ENCODE measurements around the gene WHRN.
A peak's percentile ranks its signal among the peaks of the same experiment; 100 is the strongest.

The WHRN gene

DNA sequence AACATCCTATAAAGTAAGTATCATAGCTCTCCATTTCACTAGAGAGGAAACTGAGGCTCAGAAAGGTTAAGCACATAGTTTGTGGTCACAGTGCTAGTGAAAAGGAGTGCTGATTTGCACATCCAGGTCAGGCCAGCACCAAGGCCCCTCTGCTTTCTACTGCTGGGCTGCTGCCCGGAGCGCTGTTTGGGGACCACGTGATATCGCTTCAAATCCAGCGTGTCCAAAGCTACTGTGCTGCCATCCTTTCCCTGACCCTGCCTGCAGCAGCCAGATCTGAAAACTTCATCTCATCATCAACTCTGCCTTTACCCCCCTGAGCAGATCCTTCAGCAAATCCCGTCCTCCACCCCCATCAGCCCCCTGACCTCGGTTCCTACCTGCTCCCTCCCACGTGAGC lies 76.8 kb downstream of the WHRN start:
- intact Hi-C loops (cut with DNase I): no loop called here

DNA sequence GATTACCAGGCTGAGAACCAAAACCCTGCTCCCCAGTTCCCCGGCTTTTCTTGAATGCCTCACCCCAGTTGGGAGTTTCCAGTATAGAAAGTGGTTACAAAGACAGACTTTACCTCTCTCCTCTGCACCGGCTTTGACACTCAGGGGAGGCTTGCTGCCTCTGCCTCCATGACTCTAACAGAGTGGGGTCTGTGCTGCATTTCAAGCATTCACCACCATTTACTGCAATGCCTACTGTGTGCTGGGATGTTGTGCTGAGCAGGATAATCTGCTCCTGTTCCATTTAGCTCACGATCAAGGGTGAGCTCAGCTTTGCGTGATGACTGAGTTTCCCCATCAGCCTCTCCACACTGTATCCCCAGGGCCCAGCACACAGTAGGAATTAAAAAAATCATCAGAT lies 77.6 kb downstream of the WHRN start:
- DNase-seq: peak in 1 of 10 donors; percentile 40
- intact Hi-C loops (cut with DNase I): no loop called here

More for the DNA sequence above, 76.8 kb downstream of the WHRN start:
- peak in 2 of 10 donors; percentile 39 to 88 for DNase-seq

DNA sequence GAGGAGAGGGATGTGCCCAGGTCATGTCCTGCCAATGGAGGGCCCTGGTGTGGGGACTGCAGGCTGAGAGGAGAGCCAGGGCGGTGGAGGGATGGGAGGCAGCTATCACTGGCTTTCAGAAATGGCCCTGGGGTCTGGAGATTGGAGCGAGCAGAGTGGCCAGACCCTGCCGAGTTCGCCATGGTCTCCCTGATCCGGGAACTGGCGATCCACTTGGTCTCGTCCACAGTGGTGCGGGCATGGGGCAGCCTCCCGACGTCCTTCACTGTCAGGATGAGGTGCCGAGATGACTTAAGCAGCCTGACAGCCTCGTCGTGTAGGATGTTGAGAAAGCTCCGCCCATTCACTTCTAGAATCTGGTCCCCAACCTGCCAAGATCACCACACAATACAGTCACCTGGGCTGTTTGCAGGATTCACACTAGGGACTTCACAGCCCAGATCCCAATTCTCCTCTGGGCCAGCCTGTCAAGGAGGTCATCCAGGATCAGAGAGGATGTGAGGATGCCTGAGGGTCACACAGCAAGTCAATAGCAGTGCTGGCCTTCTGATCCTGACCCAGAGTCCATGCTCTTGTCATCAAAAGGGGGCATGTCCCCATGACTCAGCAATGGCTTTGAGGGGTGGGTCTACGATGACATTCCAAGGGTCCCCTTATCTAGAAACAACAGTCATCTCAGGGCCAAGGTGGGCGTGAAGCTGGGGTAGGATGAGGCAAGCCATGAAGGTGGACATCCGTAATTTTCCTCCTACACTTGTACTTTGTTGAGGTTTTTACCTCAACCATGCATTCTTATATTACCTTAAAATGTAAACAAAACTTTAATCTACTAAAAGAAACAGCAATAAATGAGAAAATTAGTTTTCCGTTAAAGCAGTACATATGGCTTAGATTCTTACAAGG lies 79.0 kb downstream of the WHRN start:
- intact Hi-C loops (cut with DNase I): no loop called here
- peak in 1 of 10 donors; percentile 75 for DNase-seq

DNA sequence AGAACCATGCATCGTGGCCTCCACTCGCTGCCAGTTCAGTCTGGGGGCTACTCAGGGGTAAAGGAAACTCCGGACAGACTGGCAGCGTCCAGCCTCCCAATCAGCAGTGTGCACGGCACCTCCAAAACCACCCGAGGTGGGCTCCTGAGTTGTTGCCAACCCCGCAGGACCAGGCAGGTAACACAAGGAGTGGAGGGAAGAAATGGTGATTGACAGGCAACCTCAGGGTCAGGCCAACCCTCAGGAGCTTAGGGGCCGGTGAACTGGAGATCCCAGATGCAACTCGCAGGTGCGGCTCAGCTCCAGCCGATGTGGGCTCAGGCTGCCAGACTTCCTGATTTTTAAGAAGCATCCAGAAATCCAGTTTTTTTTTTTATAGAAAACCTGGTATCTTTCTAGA lies 80.1 kb downstream of the WHRN start:
- DNase-seq: peak in 1 of 10 donors; percentile 45
- intact Hi-C loops (cut with DNase I): no loop called here

DNA sequence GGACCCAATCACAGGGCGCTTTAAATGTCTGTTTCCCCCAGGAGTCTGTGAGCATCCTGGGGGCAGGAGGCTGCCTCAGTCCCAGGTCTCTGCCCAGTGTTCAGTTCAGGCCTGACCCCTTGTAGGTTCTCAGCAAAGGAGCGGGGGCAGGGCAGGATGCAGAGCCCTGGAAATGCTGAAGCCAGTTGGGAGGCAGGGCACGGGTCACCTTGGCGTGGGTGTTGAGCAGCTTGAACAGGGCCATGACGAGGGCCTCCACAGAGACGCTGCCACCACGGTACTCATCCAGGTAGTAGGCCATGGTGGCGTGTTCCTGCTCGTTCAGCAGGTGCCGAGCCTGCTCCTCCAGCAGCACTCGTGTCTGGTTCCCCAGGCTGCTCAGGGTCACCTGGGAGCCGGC lies 81.1 kb downstream of the WHRN start:
- intact Hi-C loops (cut with DNase I): no loop called here
- DNase-seq: peak in 2 of 10 donors; percentile 60 to 70

DNA sequence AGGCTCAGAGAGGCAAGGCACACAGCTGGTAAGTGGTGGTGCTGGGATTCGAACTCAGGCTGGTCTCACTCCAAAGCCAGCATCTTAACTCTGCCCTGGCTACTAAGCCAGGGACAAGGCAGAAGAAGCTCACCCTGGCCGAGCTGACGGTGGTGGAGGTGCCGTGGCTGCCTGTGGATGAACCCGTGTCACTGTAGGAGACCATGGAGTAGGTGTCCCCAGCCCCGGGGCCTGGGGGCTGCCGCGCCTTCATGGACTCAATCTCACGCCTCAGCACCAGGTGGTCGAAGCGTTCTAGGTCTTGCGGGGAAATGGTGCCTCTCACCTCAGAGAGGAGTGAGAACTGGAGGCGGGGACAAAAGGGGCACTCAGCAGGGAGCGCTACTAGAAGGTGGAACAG lies 82.1 kb downstream of the WHRN start:
- DNase-seq: peak in 1 of 10 donors; percentile 74
- intact Hi-C loops (cut with DNase I): no loop called here

DNA sequence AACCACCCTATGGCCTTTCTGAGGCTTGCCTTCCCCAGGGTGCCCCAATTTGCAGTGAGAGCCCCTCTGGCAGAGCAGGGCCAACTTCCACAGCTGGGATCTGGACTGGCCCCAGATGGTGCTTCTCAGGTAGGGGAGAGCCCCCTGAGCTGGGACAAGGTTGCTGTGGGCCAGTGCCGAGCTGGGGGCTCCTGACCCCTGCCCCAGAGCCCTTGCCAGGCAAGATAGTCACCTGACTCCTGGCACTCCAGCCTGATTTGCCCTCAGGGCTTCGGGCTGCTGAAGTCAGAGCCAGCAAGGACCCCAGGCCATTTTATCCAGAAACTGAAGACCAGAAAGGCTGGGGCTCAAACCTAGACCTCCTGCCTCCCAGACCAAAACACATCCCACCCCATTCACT lies 84.1 kb downstream of the WHRN start:
- peak in 2 of 10 donors; percentile 30 to 71 for DNase-seq
- intact Hi-C loops (cut with DNase I): no loop called here

DNA sequence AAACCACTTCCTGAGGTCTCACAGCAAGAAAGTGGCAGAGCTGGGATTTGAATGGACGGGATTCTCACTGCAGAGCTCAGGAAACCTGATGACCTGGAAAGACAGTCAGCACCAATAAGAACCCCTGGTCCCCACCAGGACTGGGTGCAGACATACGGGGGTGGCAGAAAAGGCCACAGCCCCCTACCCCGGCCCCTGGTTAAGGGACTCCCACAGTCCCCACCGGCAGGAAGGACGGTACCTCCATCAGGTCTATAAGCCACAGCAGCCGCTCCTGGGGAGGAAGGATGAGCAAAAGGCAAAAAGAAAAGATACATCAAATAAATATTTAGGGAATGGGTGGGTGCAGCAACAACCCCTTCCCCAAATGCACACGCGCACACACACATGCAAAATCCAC lies 85.5 kb downstream of the WHRN start:
- DNase-seq: peak in 1 of 10 donors; percentile 28
- intact Hi-C loops (cut with DNase I): no loop called here

DNA sequence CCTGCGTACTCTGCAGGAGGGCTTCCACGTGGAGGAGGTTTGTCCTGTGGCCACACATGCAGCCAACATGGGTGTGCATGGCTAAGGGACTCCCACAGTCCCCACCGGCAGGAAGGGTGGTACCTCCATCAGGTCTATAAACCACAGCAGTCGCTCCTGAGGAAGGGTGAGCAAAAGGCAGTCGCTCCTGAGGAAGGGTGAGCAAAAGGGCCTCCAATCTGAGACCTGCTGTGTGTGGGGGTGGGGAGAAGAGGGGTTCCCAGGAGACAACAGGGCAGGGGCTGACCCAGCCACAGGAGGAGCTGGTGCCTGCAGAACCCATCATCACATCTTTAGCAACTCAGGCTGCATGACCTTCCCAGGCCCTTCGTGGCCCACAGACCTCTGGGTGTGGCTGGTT lies 87.2 kb downstream of the WHRN start:
- intact Hi-C loops (cut with DNase I): no loop called here

DNA sequence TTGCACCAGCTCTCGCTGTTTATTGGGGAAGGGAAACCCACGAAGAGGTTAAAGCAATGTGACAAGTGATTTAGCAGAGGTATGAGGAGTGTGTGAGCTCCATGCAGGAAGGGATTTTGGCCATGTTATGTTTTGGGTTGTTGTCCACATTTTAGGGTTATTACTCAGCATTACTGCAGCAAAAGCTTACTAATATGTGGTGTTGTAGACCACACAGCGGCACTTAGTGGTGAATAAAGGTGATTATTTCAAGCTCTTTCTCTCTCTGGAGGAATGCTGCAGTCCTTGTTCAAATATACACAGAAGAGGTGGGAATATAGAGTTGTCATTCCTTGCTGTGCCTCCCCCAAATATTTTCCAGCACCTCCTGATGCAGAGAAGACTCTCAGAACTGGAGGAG lies 87.8 kb downstream of the WHRN start:
- no peak for DNase-seq
- intact Hi-C loops (cut with DNase I): no loop called here

More for the DNA sequence above, 87.2 kb downstream of the WHRN start:
- DNase-seq: peak in 1 of 10 donors; percentile 65

DNA sequence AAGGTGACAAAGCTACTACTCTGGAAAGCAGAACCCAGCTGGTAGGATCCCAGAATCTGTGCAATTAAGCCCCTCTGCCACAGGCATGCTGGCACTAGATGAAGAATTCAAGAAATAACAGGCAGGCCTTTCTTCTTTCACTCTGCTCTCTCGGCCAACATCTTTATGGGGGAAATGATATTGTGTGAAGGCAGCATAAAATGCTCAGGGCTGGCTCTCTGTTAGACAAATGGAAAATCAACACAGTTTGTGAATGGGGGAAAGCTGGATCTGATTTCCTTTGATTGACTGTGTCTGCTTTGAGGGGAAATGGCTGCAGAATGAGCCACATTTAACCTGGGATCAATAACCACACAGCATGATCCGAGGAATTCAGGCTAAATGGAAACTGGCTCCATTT lies 88.4 kb downstream of the WHRN start:
- DNase-seq: peak in 1 of 10 donors; percentile 42
- intact Hi-C loops (cut with DNase I): no loop called here

DNA sequence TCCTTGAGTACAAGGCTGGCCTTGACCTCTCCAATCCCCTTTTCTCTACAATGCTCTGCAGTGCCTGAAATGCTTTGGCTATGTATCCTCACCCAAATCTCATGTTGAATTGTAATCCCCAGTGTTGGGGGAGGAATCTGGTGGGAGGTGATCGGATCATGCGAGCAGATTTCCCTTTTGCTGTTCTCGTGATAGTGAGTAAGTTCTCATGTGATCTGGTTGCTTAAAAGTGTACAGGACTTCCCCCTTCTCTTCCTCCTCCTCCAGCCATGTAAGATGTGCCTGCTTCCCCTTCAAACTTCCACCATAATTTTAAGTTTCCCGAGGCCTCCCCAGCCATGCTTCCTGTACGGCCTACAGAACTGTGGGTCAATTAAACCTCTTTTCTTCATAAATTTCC lies 89.0 kb downstream of the WHRN start:
- no peak for DNase-seq
- intact Hi-C loops (cut with DNase I): no loop called here

DNA sequence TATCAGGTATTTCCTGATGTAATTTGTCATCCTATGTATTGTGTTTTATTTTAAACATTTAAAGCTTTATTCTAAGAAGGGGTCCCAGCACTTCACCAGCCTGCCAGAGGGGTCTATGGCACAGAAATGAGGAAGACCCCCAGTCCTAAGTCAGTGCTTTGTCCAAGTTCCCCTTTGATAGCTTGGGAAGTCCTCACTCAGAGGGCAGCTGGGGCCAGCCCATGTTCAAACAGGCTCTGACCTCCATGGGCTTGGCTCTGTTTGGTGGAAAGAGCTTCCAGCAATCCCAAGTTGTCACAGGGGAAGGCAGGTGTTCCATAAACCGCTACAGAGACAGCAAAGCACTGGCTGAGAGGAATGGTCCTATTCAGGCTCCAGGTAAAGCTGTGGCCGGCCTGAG lies 90.9 kb downstream of the WHRN start:
- peak in 1 of 10 donors; percentile 61 for DNase-seq
- intact Hi-C loops (cut with DNase I): no loop called here

DNA sequence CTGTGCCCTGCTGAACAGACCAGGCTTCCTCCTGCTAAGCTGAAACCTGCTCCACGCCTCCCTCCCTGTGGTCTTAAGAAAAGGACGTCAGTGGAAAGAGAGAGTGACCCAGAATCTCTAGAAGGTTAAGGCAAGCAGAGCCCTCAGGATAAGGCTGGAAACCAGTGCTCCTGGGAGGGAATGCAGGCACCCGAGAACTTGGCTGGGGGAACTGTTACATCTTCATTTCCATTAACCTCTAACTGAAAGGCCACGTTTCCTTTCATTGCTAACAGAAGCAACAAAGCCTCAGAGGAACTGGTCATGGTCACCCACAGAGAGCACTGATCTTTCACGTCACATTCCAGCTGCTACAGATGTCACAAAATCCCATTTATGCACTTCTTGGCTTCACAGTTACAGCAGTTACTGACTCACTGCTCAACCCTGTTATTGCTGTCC lies 91.4 kb downstream of the WHRN start:
- intact Hi-C loops (cut with DNase I): no loop called here
- peak in 1 of 10 donors; percentile 49 for DNase-seq

DNA sequence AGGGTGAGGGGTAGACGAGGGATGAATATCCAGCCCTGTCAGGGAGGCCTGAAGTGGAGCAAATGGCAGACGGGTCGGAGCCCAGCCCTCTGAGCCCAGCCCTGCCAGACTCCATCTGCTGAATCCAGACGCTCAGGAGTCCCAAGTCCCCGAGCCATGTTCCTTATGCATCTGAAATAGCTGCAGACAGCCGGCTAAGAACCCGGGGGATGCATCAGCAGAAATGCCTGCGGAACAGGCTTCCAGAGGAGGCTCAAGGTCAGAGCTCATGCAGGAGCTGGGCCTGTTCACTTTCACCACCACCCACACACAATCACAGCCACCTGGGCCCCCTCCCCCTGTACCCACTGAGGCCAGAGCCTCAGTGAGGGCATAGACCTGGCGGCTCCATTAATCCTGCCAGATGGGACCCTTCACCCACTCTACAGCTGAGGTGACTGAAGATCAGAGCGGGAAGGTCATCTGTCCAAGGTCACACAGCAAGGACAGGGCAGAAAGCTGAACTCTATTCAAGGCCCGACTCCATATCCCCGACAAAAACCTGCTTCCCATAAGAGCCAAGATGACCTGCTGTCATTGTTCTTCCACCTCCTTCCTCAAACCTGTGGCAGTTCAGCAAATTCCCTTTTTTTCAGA lies 93.1 kb downstream of the WHRN start:
- intact Hi-C loops (cut with DNase I): no loop called here
- DNase-seq: peak in 1 of 10 donors; percentile 52

DNA sequence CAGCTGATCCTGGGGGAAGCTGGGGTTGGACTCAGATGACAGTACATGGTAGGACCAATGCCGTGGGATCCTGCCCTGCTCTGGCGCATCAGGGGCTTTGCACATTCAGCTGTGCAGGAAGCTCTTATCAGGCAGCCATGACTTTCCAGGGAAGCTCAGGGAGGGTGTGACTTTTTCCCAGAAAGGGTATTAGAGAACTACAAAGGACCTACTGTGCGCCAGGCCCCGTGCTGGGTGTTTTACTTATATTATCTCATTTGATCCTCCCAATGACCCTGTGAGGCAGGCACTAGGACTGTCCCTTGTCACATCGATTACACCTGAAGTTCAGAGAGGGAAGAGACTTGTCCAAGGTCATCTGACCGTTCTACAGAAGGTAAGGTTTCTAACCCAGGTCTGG lies 93.8 kb downstream of the WHRN start:
- intact Hi-C loops (cut with DNase I): no loop called here
- DNase-seq: no peak

DNA sequence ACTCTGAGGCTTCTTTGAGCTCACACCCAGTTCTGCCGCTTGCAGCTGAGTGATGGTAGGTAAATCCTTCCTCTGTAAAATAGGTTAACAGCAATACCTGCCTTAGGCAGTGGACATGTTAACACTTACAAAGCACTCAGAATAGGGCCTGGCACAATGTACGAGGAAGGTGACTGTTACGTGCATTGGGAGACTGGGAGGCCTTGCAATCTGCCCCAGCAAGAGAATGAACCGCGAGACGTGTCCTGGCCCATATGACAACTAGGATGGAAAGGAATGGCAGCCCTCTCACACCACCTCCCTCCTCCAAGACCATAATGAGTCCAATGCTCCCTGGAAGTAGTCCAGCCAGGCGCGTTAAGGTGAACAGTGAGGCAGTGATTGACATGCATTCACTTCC lies 94.4 kb downstream of the WHRN start:
- no peak for DNase-seq
- intact Hi-C loops (cut with DNase I): no loop called here

DNA sequence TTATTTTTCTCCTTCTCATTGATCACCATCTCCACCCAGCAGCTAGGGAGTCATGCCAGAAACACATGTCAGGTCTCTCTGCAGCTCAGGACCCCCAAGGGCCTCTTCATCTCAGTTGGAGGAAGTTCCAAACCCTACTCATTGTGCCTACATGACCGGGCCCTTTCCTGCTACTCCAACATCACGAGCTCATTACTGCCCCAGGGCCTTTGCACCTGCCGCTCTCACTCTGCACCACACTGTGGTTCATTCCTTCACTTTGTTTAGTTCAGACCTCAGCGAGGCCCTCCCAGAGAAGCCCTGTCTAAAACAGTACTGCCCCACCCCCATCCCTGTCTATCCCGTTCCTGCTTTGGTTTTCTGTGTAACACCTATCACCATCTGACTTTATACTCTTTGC lies 95.4 kb downstream of the WHRN start:
- intact Hi-C loops (cut with DNase I): loop anchor here (10.0 kb wide), 1 partner anchor 495 kb away; no protein-coding TSS in a partner anchor
- DNase-seq: no peak

DNA sequence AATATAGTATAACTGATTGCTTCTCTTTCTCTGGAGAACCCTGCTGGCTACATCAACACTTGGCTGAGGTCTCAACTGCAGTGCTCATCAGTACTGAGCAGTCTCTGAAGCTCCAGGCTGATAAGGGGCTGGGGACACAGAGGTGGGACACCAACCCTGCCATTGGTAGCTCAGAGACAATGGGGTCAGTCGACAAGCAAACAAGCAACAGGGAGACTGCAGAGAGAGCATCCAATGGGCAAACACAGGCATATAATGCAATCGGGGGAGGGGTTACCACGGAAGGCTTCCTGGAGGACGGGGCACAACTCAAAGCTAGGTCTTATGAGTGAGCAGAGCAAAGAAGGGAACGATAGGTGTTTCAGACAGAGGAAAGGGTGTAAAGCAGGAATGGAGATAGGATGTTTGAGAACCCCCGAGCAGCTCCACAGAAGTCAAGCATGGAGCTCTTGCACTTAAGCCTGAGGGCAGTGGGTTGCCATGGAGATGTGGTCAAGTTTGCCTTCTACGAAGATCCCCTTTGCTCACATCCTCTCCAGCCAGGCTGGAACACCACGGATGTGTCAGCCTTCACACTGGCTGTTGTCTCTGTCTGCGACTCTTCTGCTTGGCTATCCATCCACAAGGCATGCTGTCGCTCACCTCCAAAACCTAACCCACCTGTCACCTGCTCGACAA lies 96.0 kb downstream of the WHRN start:
- intact Hi-C loops (cut with DNase I): loop anchor here (10.0 kb wide), 1 partner anchor 496 kb away; no protein-coding TSS in a partner anchor
- no peak for DNase-seq

DNA sequence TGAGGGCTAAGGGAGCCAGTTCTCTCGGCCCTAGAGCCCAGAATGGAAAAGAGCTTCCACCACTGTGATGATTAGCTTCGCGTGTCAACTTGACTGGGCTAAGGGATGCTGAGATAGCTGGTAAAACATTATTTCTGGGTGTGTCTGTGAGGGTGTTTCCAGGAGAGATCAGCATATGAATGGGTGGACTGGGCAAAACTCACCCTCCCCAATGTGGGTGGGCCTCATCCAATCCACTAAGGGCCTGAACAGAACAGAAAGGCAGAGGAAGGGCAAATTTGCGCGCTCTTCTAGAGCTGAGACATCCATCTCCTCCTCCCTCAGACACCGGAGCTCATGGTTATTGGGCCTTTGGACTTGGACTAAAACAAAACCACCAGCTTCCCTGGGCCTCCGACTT lies 96.6 kb downstream of the WHRN start:
- no peak for DNase-seq
- intact Hi-C loops (cut with DNase I): loop anchor here (10.0 kb wide), 1 partner anchor 496 kb away; no protein-coding TSS in a partner anchor

DNA sequence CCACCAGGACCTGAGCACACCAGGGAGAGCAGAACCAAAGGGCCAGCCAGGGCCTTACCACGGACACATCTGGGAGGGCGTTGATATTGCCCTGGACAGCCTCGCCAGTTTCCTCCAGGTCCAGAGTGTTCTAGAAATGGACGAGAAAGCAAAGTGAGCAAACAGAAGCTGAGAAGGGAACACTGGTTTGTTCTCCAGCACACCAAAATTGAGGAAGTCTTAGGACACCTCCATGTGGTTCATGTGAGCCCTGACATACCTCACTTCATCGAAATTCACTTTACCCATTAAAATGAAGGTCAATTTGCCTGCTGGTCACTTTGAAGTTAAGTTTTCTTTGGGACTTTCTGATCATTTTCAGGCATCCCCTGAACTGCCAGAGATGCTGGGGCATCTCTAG lies 97.4 kb downstream of the WHRN start:
- intact Hi-C loops (cut with DNase I): loop anchor here (10.0 kb wide), 1 partner anchor 497 kb away; no protein-coding TSS in a partner anchor
- peak in 1 of 10 donors; percentile 48 for DNase-seq
